Measurements from ENCODE around the gene NFIB.

The NFIB gene

GRCh38 chr9:14312719-14313377 lies 1.1 kb downstream of the NFIB start:
- peak overlapping the region; percentile 97 for H3K4me3 Mint-ChIP-seq
- H3K27ac Mint-ChIP-seq = no peak overlapping the region
- peaks cover 64% of the 10 kb centered on the region for H3K27me3 Mint-ChIP-seq (ENCODE audit: low read depth, poor library complexity)
- no peaks in the 10 kb centered on the region for H3K9me3 Mint-ChIP-seq
- no peaks in the 10 kb centered on the region for H3K36me3 Mint-ChIP-seq (ENCODE audit: low read depth)
- no peak for TF ChIP-seq CTCF (IDR thresholded peaks at IDR 0.05)
- DNase-seq = peak; percentile 59
- H3K4me1 Mint-ChIP-seq = peaks cover 40% of the 10 kb centered on the region

- peaks cover 33% of the 10 kb centered on the region for H3K4me1 Mint-ChIP-seq
- DNase-seq = no peak
- H3K27me3 Mint-ChIP-seq (ENCODE audit: low read depth, poor library complexity) = peaks cover 62% of the 10 kb centered on the region
- TF ChIP-seq CTCF (IDR thresholded peaks at IDR 0.05) = no peak
- peaks cover 4% of the 10 kb centered on the region for H3K36me3 Mint-ChIP-seq (ENCODE audit: low read depth)
- H3K27ac Mint-ChIP-seq = no peak overlapping the region
- peak overlapping the region; percentile 87 for H3K4me3 Mint-ChIP-seq
- no peaks in the 10 kb centered on the region for H3K9me3 Mint-ChIP-seq
Observed at GRCh38 chr9:14311956-14312685, 1.8 kb downstream of the NFIB start.

- DNase-seq = no peak
- Mint-ChIP-seq H3K27me3 (ENCODE audit: low read depth, poor library complexity) (peaks cover 58% of the 10 kb centered on the region), H3K27ac (no peak overlapping the region), H3K36me3 (ENCODE audit: low read depth) (peaks cover 8% of the 10 kb centered on the region), H3K4me1 (peaks cover 25% of the 10 kb centered on the region), H3K9me3 (no peaks in the 10 kb centered on the region), H3K4me3 (no peak overlapping the region)
- TF ChIP-seq CTCF (IDR thresholded peaks at IDR 0.05) = no peak
Observed at GRCh38 chr9:14311171-14311949, 2.6 kb downstream of the NFIB start.

GRCh38 chr9:14310311-14310710 lies 3.6 kb downstream of the NFIB start:
- no peaks in the 10 kb centered on the region for H3K9me3 Mint-ChIP-seq
- H3K4me3 Mint-ChIP-seq = no peak overlapping the region
- H3K27me3 Mint-ChIP-seq (ENCODE audit: low read depth, poor library complexity) = peaks cover 52% of the 10 kb centered on the region
- TF ChIP-seq CTCF (IDR thresholded peaks at IDR 0.05) = no peak
- H3K36me3 Mint-ChIP-seq (ENCODE audit: low read depth) = peaks cover 8% of the 10 kb centered on the region
- no peak overlapping the region for H3K27ac Mint-ChIP-seq
- H3K4me1 Mint-ChIP-seq = peaks cover 18% of the 10 kb centered on the region
- DNase-seq = no peak

- no peak for TF ChIP-seq CTCF (IDR thresholded peaks at IDR 0.05)
- H3K27ac Mint-ChIP-seq = no peak overlapping the region
- no peaks in the 10 kb centered on the region for H3K9me3 Mint-ChIP-seq
- no peak for DNase-seq
- H3K36me3 Mint-ChIP-seq (ENCODE audit: low read depth) = peaks cover 8% of the 10 kb centered on the region
- peaks cover 15% of the 10 kb centered on the region for H3K4me1 Mint-ChIP-seq
- peaks cover 52% of the 10 kb centered on the region for H3K27me3 Mint-ChIP-seq (ENCODE audit: low read depth, poor library complexity)
- H3K4me3 Mint-ChIP-seq = no peak overlapping the region
Observed at GRCh38 chr9:14309403-14309802, 4.5 kb downstream of the NFIB start.
